ENCODE measurements around the gene RGSL1.

RGSL1 gene

GRCh38 chr1:182484067-182484466 is 34.1 kb downstream of the RGSL1 start:
- TF ChIP-seq FOXP2 (optimal IDR thresholded peaks at IDR 0.05; ENCODE audit: borderline replicate concordance, extremely low read depth, extremely low read length, insufficient read depth) (no peak), REST (IDR thresholded peaks at IDR 0.05; ENCODE audit: insufficient read depth in 1 of 2, low read depth in 2 of 2, low read length in 2 of 2) (no peak), POLR2AphosphoS5 (IDR thresholded peaks at IDR 0.05; ENCODE audit: low read depth, low read length) (no peak), SIN3A (IDR thresholded peaks at IDR 0.05; ENCODE audit: borderline replicate concordance, insufficient read depth, low read length) (no peak), TAF1 (IDR thresholded peaks at IDR 0.05; ENCODE audit: borderline replicate concordance, insufficient read depth, low read length) (no peak)

- no peak for TF ChIP-seq POLR2AphosphoS5 (IDR thresholded peaks at IDR 0.05; ENCODE audit: low read depth, low read length)
- TF ChIP-seq TAF1 (IDR thresholded peaks at IDR 0.05; ENCODE audit: borderline replicate concordance, insufficient read depth, low read length): no peak
Observed at GRCh38 chr1:182484531-182485257, 34.7 kb downstream of the RGSL1 start.

- no peak for TF ChIP-seq POLR2AphosphoS5 (IDR thresholded peaks at IDR 0.05; ENCODE audit: low read depth, low read length)
- TF ChIP-seq FOXP2 (optimal IDR thresholded peaks at IDR 0.05; ENCODE audit: borderline replicate concordance, extremely low read depth, extremely low read length, insufficient read depth): no peak
- TF ChIP-seq REST (IDR thresholded peaks at IDR 0.05; ENCODE audit: insufficient read depth in 1 of 2, low read depth in 2 of 2, low read length in 2 of 2): no peak
- TF ChIP-seq TAF1 (IDR thresholded peaks at IDR 0.05; ENCODE audit: borderline replicate concordance, insufficient read depth, low read length): no peak
- no peak for TF ChIP-seq SIN3A (IDR thresholded peaks at IDR 0.05; ENCODE audit: borderline replicate concordance, insufficient read depth, low read length)
Observed at GRCh38 chr1:182485861-182486260, 35.9 kb downstream of the RGSL1 start.

- no peak for TF ChIP-seq FOXP2 (optimal IDR thresholded peaks at IDR 0.05; ENCODE audit: borderline replicate concordance, extremely low read depth, extremely low read length, insufficient read depth)
Observed at GRCh38 chr1:182488803-182489202, 38.9 kb downstream of the RGSL1 start.

GRCh38 chr1:182493063-182493462 is 43.1 kb downstream of the RGSL1 start:
- TF ChIP-seq POLR2AphosphoS5 (IDR thresholded peaks at IDR 0.05; ENCODE audit: low read depth, low read length) (no peak), REST (IDR thresholded peaks at IDR 0.05; ENCODE audit: insufficient read depth in 1 of 2, low read depth in 2 of 2, low read length in 2 of 2) (no peak)

- no peak for TF ChIP-seq TAF1 (IDR thresholded peaks at IDR 0.05; ENCODE audit: borderline replicate concordance, insufficient read depth, low read length)
- no peak for TF ChIP-seq POLR2AphosphoS5 (IDR thresholded peaks at IDR 0.05; ENCODE audit: low read depth, low read length)
- TF ChIP-seq FOXP2 (optimal IDR thresholded peaks at IDR 0.05; ENCODE audit: borderline replicate concordance, extremely low read depth, extremely low read length, insufficient read depth): no peak
- no peak for TF ChIP-seq REST (IDR thresholded peaks at IDR 0.05; ENCODE audit: insufficient read depth in 1 of 2, low read depth in 2 of 2, low read length in 2 of 2)
- no peak for TF ChIP-seq SIN3A (IDR thresholded peaks at IDR 0.05; ENCODE audit: borderline replicate concordance, insufficient read depth, low read length)
Observed at GRCh38 chr1:182495002-182495401, 45.1 kb downstream of the RGSL1 start.
